Neuronal stem cell (in vitro differentiated cells): ENCODE data around the gene CFAP221.
"Not testable (repeated sequence)": the region's sequence is repeated elsewhere in the genome, so short reads cannot be mapped to it uniquely, and the experiment has no call there.

ENCODE experiments used
- DNase-seq: peaks from one replicate; pipeline ENCODE4 v3.0.0-alpha.2; 2013; ENCODE audit warnings: low spot score
- H2AFZ ChIP-seq: one replicate; pipeline ENCODE4 v1.6.1; 2013; ENCODE audit warnings: mild to moderate bottlenecking, low read length, inconsistent platforms
- H2AK5ac ChIP-seq: 2 replicates; pipeline ENCODE4 v1.6.1; 2013; ENCODE audit warnings: low read depth, mild to moderate bottlenecking, inconsistent platforms, low read length, moderate library complexity, mixed read lengths
- H2BK120ac ChIP-seq: 2 replicates; pipeline ENCODE4 v1.6.1; 2013; ENCODE audit warnings: low read depth, mild to moderate bottlenecking, inconsistent platforms, low read length, moderate library complexity, mixed read lengths
- H2BK12ac ChIP-seq: one replicate; pipeline ENCODE4 v1.6.1; 2013; ENCODE audit warnings: low read length, inconsistent platforms
- H2BK15ac ChIP-seq: 2 replicates; pipeline ENCODE4 v1.6.1; 2013; ENCODE audit warnings: mild to moderate bottlenecking, low read length, inconsistent platforms, mixed read lengths
- H2BK5ac ChIP-seq: one replicate; pipeline ENCODE4 v1.6.1; 2013; ENCODE audit warnings: inconsistent platforms, mild to moderate bottlenecking, low read length, moderate library complexity
- H3K14ac ChIP-seq: one replicate; pipeline ENCODE4 v1.6.1; 2013; ENCODE audit warnings: low read length, inconsistent platforms
- H3K18ac ChIP-seq: 2 replicates; pipeline ENCODE4 v1.6.1; 2013; ENCODE audit warnings: low read length, inconsistent platforms
- H3K23ac ChIP-seq: 2 replicates; pipeline ENCODE4 v1.6.1; 2013; ENCODE audit warnings: low read depth, mild to moderate bottlenecking, mixed read lengths, low read length, inconsistent platforms; ENCODE audit not compliant: poor library complexity
- H3K27ac ChIP-seq: replicated peaks from 3 replicates; pipeline ENCODE4 v1.5.1; 2013; ENCODE audit warnings: low read length, inconsistent platforms
- H3K27me3 ChIP-seq, 3 experiments: 2 replicates each; pipeline ENCODE4 v1.6.1; 2013; ENCODE audit warnings: low read length in 3 of 3, mild to moderate bottlenecking in 2 of 3, inconsistent platforms in 1 of 3, low read depth in 1 of 3, mixed read lengths in 1 of 3, moderate library complexity in 1 of 3; ENCODE audit not compliant: control insufficient read depth in 3 of 3, insufficient read depth in 3 of 3
- H3K36me3 ChIP-seq, 2 donors: replicated peaks in 1 of 2; 2 replicates each; pipeline ENCODE4 v1.6.1; 2013; ENCODE audit warnings: low read length in 2 of 2; ENCODE audit not compliant: control insufficient read depth in 2 of 2, insufficient read depth in 2 of 2
- H3K4ac ChIP-seq: 2 replicates; pipeline ENCODE4 v1.6.1; 2013; ENCODE audit warnings: inconsistent platforms, mild to moderate bottlenecking, low read length, moderate library complexity
- H3K4me1 ChIP-seq, 2 donors: 1 replicate in 1 of 2; 2 replicates in 1 of 2; pipeline ENCODE4 v1.6.1; 2013; ENCODE audit warnings: low read length in 2 of 2, low read depth in 1 of 2; ENCODE audit not compliant: control insufficient read depth in 2 of 2, insufficient read depth in 1 of 2
- H3K4me2 ChIP-seq: one replicate; pipeline ENCODE4 v1.6.1; 2013; ENCODE audit warnings: mild to moderate bottlenecking, low read length, inconsistent platforms; ENCODE audit not compliant: insufficient read depth, poor library complexity, severe bottlenecking
- H3K4me3 ChIP-seq, 2 donors: 2 replicates each; pipeline ENCODE4 v1.5.1; 2013; ENCODE audit warnings: low read length in 2 of 2, mild to moderate bottlenecking in 2 of 2, inconsistent platforms in 1 of 2, moderate library complexity in 1 of 2
- H3K79me1 ChIP-seq: one replicate; pipeline ENCODE4 v1.6.1; 2013; ENCODE audit warnings: low read depth, mild to moderate bottlenecking, inconsistent platforms, low read length, moderate library complexity
- H3K9ac ChIP-seq: one replicate; pipeline ENCODE4 v1.6.1; 2013; ENCODE audit warnings: mild to moderate bottlenecking, low read depth, low read length, inconsistent platforms; ENCODE audit not compliant: poor library complexity
- H3K9me3 ChIP-seq, 2 donors: replicated peaks in 1 of 2; 2 replicates each; pipeline versions ENCODE3 to v1.6.1; 2013; ENCODE audit warnings: low read length in 2 of 2, mild to moderate bottlenecking in 2 of 2, inconsistent platforms in 1 of 2, low read depth in 1 of 2, mixed read lengths in 1 of 2, moderate library complexity in 1 of 2; ENCODE audit not compliant: control insufficient read depth in 2 of 2, insufficient read depth in 1 of 2
- H4K8ac ChIP-seq: one replicate; pipeline ENCODE4 v1.6.1; 2013; ENCODE audit warnings: low read depth, mild to moderate bottlenecking, inconsistent platforms, low read length, moderate library complexity
- H4K91ac ChIP-seq: one replicate; pipeline ENCODE4 v1.6.1; 2013; ENCODE audit warnings: low read length, low read depth, mild to moderate bottlenecking, inconsistent platforms; ENCODE audit not compliant: poor library complexity
- WGBS, 2 donors: extraction: QIAGEN DNeasy Blood & Tissue Kit; methylation state at CpG; one replicate each; pipeline ENCODE4 v1.1.7; 2013; ENCODE audit warnings: missing lambda C conversion rate in 2 of 2, mixed read lengths in 1 of 2; ENCODE audit not compliant: insufficient read length in 2 of 2, insufficient replicate concordance in 1 of 2; ENCODE audit errors: extremely low coverage in 2 of 2; 5-methylcytosine and 5-hydroxymethylcytosine counted together

CFAP221 gene

DNA sequence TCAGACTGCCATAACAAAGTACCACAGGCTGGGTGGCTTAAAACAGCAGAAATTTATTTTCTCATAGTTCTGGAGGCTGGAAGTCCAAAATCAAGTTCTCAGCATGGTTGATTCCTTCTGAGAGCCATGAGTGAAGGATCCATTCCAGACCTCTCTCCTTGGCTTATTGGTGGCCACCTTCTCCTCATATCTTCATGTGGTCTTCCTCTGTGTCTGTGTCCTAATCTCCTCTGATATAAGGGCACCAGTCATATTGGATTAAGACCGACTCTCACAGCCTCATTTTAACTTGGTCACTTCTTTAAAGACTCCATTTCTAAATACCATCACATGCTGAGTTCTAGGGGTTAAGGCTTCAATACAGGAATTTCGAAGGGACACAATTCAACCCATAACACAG lies 65.1 kb downstream of the CFAP221 start:
- no peaks in the 10 kb centered on the region for H3K36me3 ChIP-seq
- DNase-seq = no peak
- no peak overlapping the region for H3K4me2 ChIP-seq
- no peak overlapping the region for H3K18ac ChIP-seq
- H3K14ac ChIP-seq = no peak overlapping the region
- no peak overlapping the region for H3K4ac ChIP-seq
- no peaks in the 10 kb centered on the region for H3K27me3 ChIP-seq
- H3K79me1 ChIP-seq = no peaks in the 10 kb centered on the region
- H4K8ac ChIP-seq = no peak overlapping the region
- peaks cover 0 to 7% of the 10 kb centered on the region in 2 donors for H3K9me3 ChIP-seq
- H3K23ac ChIP-seq = no peak overlapping the region
- H3K4me3 ChIP-seq = no peak overlapping the region
- no peak overlapping the region for H3K9ac ChIP-seq
- no peak overlapping the region for H2BK120ac ChIP-seq
- no peak overlapping the region for H4K91ac ChIP-seq
- H2BK12ac ChIP-seq = no peak overlapping the region
- no peaks in the 10 kb centered on the region for H3K4me1 ChIP-seq
- H3K27ac ChIP-seq = no peak overlapping the region
- H2BK5ac ChIP-seq = no peak overlapping the region
- no peak overlapping the region for H2BK15ac ChIP-seq
- H2AFZ ChIP-seq = no peak overlapping the region
- no CpG with 5 or more reads among the region's 2 CpGs for WGBS, 2 donors
- no peak overlapping the region for H2AK5ac ChIP-seq

DNA sequence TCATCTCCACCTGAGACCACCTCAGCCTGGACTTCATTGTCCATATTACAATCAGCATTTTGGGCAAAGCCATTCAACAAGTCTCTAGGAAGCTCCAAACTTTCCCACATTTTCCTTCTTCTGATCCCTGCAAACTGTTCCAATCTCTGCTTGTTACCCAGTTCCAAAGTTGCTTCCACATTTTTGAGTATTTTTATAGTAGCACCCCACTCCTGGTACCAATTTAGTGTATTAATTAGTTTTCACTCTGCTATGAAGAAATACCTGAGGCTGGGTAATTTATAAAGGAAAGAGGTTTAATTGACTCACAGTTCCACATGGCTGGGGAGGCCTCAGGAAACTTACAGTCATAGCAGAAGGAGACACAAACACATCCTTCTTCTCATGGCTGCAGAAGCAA lies 69.9 kb downstream of the CFAP221 start:
- H2BK120ac ChIP-seq = not testable (repeated sequence)

DNA sequence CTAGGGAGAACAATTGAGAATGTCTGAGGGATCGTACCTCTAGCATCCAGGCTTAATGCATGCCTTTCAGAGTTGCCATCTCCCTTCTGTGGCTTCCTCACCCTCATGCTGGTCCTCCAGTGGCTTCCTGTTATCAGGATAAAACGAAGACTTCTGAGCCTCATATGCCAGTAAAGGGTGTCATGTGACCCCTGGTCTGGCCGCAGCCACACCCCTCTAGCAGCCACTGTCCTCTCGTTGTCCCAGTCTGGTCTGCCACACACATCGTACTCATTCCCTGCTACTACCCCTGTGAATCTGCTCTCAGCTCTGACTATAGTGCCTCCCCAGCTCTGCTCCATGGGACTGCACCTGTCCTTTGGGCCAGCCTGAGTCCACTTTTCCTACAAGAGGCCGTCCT lies 72.2 kb downstream of the CFAP221 start:
- H3K27me3 ChIP-seq = peaks cover 0 to 3% (median 0%) of the 10 kb centered on the region in 3 experiments
- no peak for DNase-seq
- H3K36me3 ChIP-seq = no peaks in the 10 kb centered on the region
- no peak overlapping the region for H3K4me2 ChIP-seq
- H2BK5ac ChIP-seq = no peak overlapping the region
- no peak overlapping the region for H2BK12ac ChIP-seq
- H2BK15ac ChIP-seq = no peak overlapping the region
- H3K4me3 ChIP-seq = peak overlapping the region in 1 of 2 donors; percentile 26
- H3K79me1 ChIP-seq = no peaks in the 10 kb centered on the region
- no peak overlapping the region for H3K9ac ChIP-seq
- no peak overlapping the region for H4K8ac ChIP-seq
- WGBS, 2 donors = no CpG with 5 or more reads among the region's 6 CpGs
- peaks cover 0 to 1% of the 10 kb centered on the region in 2 donors for H3K4me1 ChIP-seq
- H2AK5ac ChIP-seq = no peak overlapping the region
- no peak overlapping the region for H3K14ac ChIP-seq
- no peak overlapping the region for H3K4ac ChIP-seq
- no peak overlapping the region for H3K27ac ChIP-seq
- H2AFZ ChIP-seq = no peak overlapping the region
- peaks cover 5 to 11% of the 10 kb centered on the region in 2 donors for H3K9me3 ChIP-seq
- no peak overlapping the region for H3K23ac ChIP-seq
- peak overlapping the region; percentile 64 for H3K18ac ChIP-seq
- no peak overlapping the region for H2BK120ac ChIP-seq
- no peak overlapping the region for H4K91ac ChIP-seq

More for the DNA sequence above, 69.9 kb downstream of the CFAP221 start:
- H3K4ac ChIP-seq, H3K4me1 ChIP-seq, H3K36me3 ChIP-seq, H3K27ac ChIP-seq, H2AFZ ChIP-seq, H3K9ac ChIP-seq, H3K27me3 ChIP-seq, DNase-seq, H2BK5ac ChIP-seq, H3K4me2 ChIP-seq, H4K91ac ChIP-seq, H2AK5ac ChIP-seq, H2BK12ac ChIP-seq, H3K18ac ChIP-seq, H3K14ac ChIP-seq, H4K8ac ChIP-seq, H3K23ac ChIP-seq, H2BK15ac ChIP-seq, H3K4me3 ChIP-seq, H3K79me1 ChIP-seq: not testable (repeated sequence)
- H3K9me3 ChIP-seq = peaks cover 5 to 11% of the 10 kb centered on the region in 2 donors

DNA sequence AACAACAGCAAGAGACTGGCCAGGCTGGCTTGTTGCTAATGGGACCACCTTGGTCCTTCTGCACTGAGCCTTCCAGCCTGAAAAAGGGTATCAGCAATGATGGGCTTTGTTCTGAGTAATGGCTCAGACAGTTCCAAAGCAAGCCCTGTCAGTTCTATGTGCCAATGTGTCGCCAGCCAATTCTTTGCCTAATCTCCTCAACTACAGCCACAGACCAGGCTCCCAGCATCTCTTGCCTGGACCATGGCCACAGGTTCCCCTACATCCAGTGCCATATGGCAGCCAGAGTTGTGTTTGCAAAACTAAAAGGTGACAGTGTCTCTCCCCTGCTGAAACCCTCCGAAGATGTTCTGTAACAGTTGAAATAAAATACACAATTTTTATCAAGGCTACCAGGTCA lies 73.2 kb downstream of the CFAP221 start:
- Histone ChIP-seq H2BK5ac (no peak overlapping the region), H2AFZ (no peak overlapping the region), H2BK120ac (no peak overlapping the region), H2BK15ac (no peak overlapping the region), H3K27ac (no peak overlapping the region), H2AK5ac (no peak overlapping the region), H3K27me3 (peaks cover 0 to 3% (median 0%) of the 10 kb centered on the region in 3 experiments), H3K18ac (no peak overlapping the region), H3K4me1 (peaks cover 0 to 1% of the 10 kb centered on the region in 2 donors), H3K4ac (no peak overlapping the region), H3K23ac (no peak overlapping the region), H4K91ac (no peak overlapping the region), H3K4me2 (no peak overlapping the region), H3K14ac (no peak overlapping the region), H3K79me1 (no peaks in the 10 kb centered on the region), H3K36me3 (no peaks in the 10 kb centered on the region), H3K9ac (no peak overlapping the region), H4K8ac (no peak overlapping the region), H3K9me3 (peaks cover 5 to 10% of the 10 kb centered on the region in 2 donors), H2BK12ac (no peak overlapping the region), H3K4me3 (no peak overlapping the region)
- WGBS, 2 donors = no CpG with 5 or more reads among the region's 2 CpGs
- no peak for DNase-seq
